ENCODE measurements around the gene FAM131C.

DNA sequence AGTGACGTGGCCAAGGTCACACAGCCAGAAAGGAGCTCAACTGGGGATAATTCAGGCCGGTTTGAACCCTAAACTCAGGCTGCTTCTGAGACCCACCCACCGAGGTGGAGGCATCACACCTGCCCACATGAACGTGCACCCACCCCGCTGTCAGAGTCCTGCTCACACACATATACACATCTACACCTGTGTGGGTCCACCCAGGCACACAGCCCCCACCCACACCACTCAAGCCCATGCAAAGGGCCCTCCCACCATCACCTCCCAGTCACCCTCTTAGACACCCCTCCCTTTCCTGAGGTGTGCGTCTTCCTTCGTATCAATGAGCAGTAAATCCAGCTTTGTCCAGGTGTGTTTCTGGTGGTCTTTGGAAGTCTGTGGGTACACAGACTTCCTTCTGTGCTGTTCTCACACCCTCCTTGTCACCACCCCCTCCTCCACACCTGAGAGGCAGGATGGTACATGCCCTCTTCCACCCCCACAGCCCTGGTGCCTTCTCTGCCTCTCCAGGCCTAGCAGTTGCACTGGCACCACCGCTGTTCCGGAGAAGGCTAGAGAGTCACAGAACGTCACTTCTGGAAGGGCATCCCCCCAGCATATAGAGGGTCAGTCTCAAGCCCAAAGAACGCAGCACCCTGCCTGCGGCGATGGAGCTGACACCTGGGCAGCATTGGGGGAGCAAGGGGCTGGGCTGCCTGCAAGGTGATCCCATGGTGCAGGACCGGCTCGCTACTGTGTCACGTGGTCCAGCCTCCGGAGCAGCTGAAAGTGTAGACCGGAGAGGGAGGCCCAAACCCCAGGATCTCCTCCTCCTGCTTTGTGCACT is 18.9 kb upstream of the FAM131C start:
- TF ChIP-seq TAF1 (IDR thresholded peaks at IDR 0.05; ENCODE audit: borderline replicate concordance, insufficient read depth, low read length) = no peak
- TF ChIP-seq, protein P1, sequence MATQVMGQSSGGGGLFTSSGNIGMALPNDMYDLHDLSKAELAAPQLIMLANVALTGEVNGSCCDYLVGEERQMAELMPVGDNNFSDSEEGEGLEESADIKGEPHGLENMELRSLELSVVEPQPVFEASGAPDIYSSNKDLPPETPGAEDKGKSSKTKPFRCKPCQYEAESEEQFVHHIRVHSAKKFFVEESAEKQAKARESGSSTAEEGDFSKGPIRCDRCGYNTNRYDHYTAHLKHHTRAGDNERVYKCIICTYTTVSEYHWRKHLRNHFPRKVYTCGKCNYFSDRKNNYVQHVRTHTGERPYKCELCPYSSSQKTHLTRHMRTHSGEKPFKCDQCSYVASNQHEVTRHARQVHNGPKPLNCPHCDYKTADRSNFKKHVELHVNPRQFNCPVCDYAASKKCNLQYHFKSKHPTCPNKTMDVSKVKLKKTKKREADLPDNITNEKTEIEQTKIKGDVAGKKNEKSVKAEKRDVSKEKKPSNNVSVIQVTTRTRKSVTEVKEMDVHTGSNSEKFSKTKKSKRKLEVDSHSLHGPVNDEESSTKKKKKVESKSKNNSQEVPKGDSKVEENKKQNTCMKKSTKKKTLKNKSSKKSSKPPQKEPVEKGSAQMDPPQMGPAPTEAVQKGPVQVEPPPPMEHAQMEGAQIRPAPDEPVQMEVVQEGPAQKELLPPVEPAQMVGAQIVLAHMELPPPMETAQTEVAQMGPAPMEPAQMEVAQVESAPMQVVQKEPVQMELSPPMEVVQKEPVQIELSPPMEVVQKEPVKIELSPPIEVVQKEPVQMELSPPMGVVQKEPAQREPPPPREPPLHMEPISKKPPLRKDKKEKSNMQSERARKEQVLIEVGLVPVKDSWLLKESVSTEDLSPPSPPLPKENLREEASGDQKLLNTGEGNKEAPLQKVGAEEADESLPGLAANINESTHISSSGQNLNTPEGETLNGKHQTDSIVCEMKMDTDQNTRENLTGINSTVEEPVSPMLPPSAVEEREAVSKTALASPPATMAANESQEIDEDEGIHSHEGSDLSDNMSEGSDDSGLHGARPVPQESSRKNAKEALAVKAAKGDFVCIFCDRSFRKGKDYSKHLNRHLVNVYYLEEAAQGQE (IDR thresholded peaks at IDR 0.05; ENCODE audit: insufficient read depth in 1 of 2, low read depth in 2 of 2, low read length in 2 of 2) = no peak
